Measurements from ENCODE around the gene DNM2.
A peak's percentile ranks its signal among the peaks of the same experiment; 100 is the strongest.

The DNM2 gene

DNA sequence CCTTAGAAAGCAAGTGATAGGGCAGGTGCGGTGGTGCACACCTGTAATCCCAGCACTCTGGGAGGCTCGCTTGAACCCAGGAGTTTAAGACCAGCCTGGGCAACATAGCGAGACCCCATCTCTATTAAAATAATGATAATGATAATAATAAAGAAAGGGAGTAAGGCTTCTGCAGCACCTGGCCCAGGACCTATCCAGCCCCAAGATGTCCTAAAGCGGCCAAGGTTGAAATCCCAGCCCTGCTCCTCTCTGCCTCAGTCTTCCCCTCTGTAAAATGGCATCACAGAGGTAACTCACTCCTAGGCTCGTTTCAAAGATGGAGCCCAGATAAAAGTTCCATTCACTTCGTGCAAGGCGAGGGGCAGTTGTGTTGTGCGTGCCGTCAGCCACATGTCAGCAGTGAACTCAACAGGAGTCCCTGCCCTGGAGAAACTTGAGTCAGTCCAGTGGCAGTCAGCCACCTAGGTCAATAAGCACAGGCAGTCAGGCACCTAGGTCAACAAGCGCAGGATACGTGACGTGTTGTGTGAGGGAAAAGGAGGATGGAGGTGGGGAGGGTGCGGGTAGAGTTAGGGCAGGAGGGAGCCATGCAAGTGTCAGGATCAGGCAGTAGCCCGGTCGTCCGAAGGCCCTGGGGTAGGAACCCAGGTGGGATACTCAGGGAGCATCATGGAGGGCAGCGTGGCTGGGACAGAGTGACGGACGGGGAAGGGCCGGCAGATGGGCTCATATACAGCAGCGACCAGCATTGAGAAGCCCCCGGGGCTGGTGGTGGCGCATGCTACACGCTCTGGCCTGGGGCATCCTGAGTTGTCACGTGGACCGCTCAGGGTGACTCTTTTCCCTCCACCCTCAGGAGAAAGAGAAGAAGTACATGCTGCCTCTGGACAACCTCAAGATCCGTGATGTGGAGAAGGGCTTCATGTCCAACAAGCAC, 101.5 kb downstream of the DNM2 start:
- peaks cover 73% of the 10 kb centered on the region for H3K36me3 ChIP-seq (ENCODE audit: control insufficient read depth, insufficient read depth, low read length)

DNA sequence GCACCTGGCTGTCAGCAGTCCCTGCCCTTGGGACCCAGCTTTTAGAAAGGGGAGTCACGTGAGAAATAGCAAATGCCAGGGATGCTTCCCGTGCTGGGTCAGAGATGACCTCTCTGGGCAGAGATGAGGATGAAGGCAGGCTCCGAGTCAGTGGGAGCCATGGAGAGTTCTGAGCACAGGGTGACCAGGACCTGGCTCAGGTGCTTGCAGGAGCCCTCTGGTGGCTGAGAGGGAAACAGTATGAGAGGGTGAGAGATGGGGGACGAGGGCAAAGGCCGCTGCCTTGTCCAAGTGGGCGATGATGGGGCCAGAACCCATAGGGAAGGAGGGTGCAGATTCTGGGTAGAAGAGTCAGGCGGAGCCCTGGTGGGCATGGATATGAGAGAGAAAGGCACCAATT, 102.3 kb downstream of the DNM2 start:
- DNase-seq = no peak
- no peaks in the 10 kb centered on the region for H3K4me1 ChIP-seq (ENCODE audit: control insufficient read depth, insufficient read depth, low read length, poor library complexity, severe bottlenecking)
- H3K27ac ChIP-seq (ENCODE audit: insufficient read depth, low read length, poor library complexity, severe bottlenecking) = no peak overlapping the region
- H3K9me3 ChIP-seq (ENCODE audit: control insufficient read depth, low read length) = no peaks in the 10 kb centered on the region
- H3K27me3 ChIP-seq (replicated peaks; ENCODE audit: control insufficient read depth, insufficient read depth, low read length, poor library complexity, severe bottlenecking) = no peaks in the 10 kb centered on the region
- H3K36me3 ChIP-seq (ENCODE audit: control insufficient read depth, insufficient read depth, low read length) = peaks cover 77% of the 10 kb centered on the region
- H3K4me3 ChIP-seq (ENCODE audit: insufficient read depth, low read depth, low read length, poor library complexity, severe bottlenecking) = no peak overlapping the region

More for the DNA sequence above, 101.5 kb downstream of the DNM2 start:
- Histone ChIP-seq H3K4me1 (ENCODE audit: control insufficient read depth, insufficient read depth, low read length, poor library complexity, severe bottlenecking) (no peaks in the 10 kb centered on the region), H3K27ac (ENCODE audit: insufficient read depth, low read length, poor library complexity, severe bottlenecking) (peak overlapping the region; percentile 1), H3K9me3 (ENCODE audit: control insufficient read depth, low read length) (no peaks in the 10 kb centered on the region), H3K27me3 (replicated peaks; ENCODE audit: control insufficient read depth, insufficient read depth, low read length, poor library complexity, severe bottlenecking) (no peaks in the 10 kb centered on the region), H3K4me3 (ENCODE audit: insufficient read depth, low read depth, low read length, poor library complexity, severe bottlenecking) (no peak overlapping the region)
- no peak for DNase-seq

DNA sequence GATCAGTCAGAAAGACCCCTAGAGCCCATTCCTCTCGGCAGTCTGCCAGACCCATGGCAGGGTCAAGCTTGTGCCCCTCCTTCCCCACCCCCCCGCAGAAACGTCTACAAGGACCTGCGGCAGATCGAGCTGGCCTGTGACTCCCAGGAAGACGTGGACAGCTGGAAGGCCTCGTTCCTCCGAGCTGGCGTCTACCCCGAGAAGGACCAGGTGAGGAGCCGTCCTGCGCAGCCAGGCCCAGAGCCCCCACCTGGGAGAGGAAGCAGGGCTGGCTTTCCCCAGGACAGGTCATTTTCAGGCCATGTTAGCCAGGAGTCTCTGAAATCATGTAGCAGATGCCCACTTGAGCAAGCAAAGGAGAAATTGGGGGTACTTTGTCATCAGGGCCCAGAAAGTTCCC, 105.8 kb downstream of the DNM2 start:
- H3K27ac ChIP-seq (ENCODE audit: insufficient read depth, low read length, poor library complexity, severe bottlenecking) = no peak overlapping the region
- DNase-seq = no peak
- H3K27me3 ChIP-seq (replicated peaks; ENCODE audit: control insufficient read depth, insufficient read depth, low read length, poor library complexity, severe bottlenecking) = no peaks in the 10 kb centered on the region
- no peaks in the 10 kb centered on the region for H3K9me3 ChIP-seq (ENCODE audit: control insufficient read depth, low read length)
- H3K36me3 ChIP-seq (ENCODE audit: control insufficient read depth, insufficient read depth, low read length) = peaks cover 64% of the 10 kb centered on the region
- no peak overlapping the region for H3K4me3 ChIP-seq (ENCODE audit: insufficient read depth, low read depth, low read length, poor library complexity, severe bottlenecking)
- no peaks in the 10 kb centered on the region for H3K4me1 ChIP-seq (ENCODE audit: control insufficient read depth, insufficient read depth, low read length, poor library complexity, severe bottlenecking)

DNA sequence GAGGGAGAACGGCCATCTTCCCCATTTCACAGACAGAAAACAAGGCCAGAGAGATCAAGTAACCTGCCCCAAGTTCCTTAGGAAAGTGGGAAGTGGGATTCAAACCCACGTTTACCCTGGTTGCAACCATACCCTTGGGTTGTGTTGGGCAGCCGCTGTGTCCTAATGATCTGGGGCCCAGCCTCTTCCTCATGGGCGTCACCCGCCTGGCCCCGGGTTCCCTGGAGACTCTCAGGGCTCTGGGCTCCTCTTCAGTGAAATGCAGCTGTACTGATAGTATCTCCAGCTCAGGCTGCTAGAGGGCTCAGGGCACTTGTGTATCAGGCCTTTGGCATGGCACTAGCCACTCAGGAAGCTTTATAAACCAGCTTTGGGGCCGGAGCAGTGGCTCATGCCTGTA, 108.4 kb downstream of the DNM2 start:
- peaks cover 69% of the 10 kb centered on the region for H3K36me3 ChIP-seq (ENCODE audit: control insufficient read depth, insufficient read depth, low read length)
- H3K4me3 ChIP-seq (ENCODE audit: insufficient read depth, low read depth, low read length, poor library complexity, severe bottlenecking) = no peak overlapping the region
- H3K9me3 ChIP-seq (ENCODE audit: control insufficient read depth, low read length) = no peaks in the 10 kb centered on the region
- H3K27ac ChIP-seq (ENCODE audit: insufficient read depth, low read length, poor library complexity, severe bottlenecking) = no peak overlapping the region
- no peaks in the 10 kb centered on the region for H3K27me3 ChIP-seq (replicated peaks; ENCODE audit: control insufficient read depth, insufficient read depth, low read length, poor library complexity, severe bottlenecking)
- H3K4me1 ChIP-seq (ENCODE audit: control insufficient read depth, insufficient read depth, low read length, poor library complexity, severe bottlenecking) = no peaks in the 10 kb centered on the region
- DNase-seq = no peak

DNA sequence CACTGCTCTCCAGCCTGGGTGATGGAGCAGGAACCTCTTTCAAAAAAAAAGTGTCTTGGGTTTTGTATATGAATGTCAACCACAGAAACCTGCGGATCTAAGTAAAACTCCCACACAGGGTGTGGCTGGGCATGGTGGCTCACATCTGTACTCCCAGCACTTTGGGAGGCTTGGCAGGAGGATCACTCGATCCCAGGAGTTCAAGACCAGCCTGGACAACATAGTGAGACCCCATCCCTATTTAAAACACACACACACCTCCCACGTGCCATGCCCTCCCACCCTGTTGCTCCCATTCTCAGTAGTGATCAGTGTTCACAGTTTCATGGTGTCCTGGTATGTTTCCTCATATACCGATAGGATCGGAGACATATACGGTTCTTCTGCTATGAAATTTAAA, 109.0 kb downstream of the DNM2 start:
- no peaks in the 10 kb centered on the region for H3K9me3 ChIP-seq (ENCODE audit: control insufficient read depth, low read length)
- H3K36me3 ChIP-seq (ENCODE audit: control insufficient read depth, insufficient read depth, low read length) = peaks cover 67% of the 10 kb centered on the region
- H3K27ac ChIP-seq (ENCODE audit: insufficient read depth, low read length, poor library complexity, severe bottlenecking) = no peak overlapping the region
- no peak for DNase-seq
- no peak overlapping the region for H3K4me3 ChIP-seq (ENCODE audit: insufficient read depth, low read depth, low read length, poor library complexity, severe bottlenecking)
- H3K27me3 ChIP-seq (replicated peaks; ENCODE audit: control insufficient read depth, insufficient read depth, low read length, poor library complexity, severe bottlenecking) = no peaks in the 10 kb centered on the region
- H3K4me1 ChIP-seq (ENCODE audit: control insufficient read depth, insufficient read depth, low read length, poor library complexity, severe bottlenecking) = no peaks in the 10 kb centered on the region

DNA sequence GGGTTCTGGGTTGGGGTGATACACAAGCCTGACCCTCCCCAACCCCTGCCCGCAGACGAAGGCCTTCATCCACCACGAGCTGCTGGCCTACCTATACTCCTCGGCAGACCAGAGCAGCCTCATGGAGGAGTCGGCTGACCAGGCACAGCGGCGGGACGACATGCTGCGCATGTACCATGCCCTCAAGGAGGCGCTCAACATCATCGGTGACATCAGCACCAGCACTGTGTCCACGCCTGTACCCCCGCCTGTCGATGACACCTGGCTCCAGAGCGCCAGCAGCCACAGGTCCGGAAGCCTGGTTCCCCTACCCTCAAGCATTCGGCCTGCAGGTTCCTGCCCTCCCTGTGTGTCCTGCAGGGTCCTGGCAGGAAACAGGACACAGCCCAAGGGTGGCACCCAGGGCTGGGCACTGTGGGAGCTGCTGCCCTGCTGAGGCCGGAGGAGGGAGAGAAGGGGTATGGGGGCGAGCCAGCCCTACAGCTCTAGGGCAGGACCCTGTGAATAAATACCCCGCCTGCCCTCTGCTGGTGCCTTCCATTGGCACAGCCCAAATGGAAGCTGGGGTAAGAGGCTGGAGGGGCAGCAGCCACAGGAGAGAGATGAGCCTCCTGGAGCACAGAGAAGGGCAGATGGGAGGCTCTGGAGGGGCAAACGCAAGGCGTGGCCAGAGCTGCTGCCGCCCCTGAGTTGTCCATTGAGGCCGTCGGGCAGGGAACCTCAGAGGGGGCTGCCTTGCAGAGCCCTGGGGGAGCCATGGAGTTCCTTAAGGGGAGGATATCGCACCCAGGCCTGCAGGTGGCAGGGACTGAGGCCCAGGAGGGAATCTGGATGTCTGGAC, 111.3 kb downstream of the DNM2 start:
- no peaks in the 10 kb centered on the region for H3K27me3 ChIP-seq (replicated peaks; ENCODE audit: control insufficient read depth, insufficient read depth, low read length, poor library complexity, severe bottlenecking)
- H3K4me3 ChIP-seq (ENCODE audit: insufficient read depth, low read depth, low read length, poor library complexity, severe bottlenecking) = no peak overlapping the region
- H3K27ac ChIP-seq (ENCODE audit: insufficient read depth, low read length, poor library complexity, severe bottlenecking) = no peak overlapping the region
- no peak for DNase-seq
- no peaks in the 10 kb centered on the region for H3K9me3 ChIP-seq (ENCODE audit: control insufficient read depth, low read length)
- peaks cover 54% of the 10 kb centered on the region for H3K36me3 ChIP-seq (ENCODE audit: control insufficient read depth, insufficient read depth, low read length)
- H3K4me1 ChIP-seq (ENCODE audit: control insufficient read depth, insufficient read depth, low read length, poor library complexity, severe bottlenecking) = no peaks in the 10 kb centered on the region

DNA sequence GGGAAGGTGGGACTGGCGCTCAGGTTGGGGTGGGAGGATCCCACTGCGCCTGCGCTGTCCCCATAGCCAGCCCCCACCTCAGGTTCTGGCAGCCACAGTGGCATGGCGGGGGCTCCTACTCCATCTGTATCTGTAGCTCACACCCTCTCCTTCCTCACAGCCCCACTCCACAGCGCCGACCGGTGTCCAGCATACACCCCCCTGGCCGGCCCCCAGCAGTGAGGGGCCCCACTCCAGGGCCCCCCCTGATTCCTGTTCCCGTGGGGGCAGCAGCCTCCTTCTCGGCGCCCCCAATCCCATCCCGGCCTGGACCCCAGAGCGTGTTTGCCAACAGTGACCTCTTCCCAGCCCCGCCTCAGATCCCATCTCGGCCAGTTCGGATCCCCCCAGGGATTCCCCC, 112.1 kb downstream of the DNM2 start:
- Histone ChIP-seq H3K9me3 (ENCODE audit: control insufficient read depth, low read length) (no peaks in the 10 kb centered on the region), H3K27me3 (replicated peaks; ENCODE audit: control insufficient read depth, insufficient read depth, low read length, poor library complexity, severe bottlenecking) (no peaks in the 10 kb centered on the region), H3K36me3 (ENCODE audit: control insufficient read depth, insufficient read depth, low read length) (peaks cover 48% of the 10 kb centered on the region), H3K27ac (ENCODE audit: insufficient read depth, low read length, poor library complexity, severe bottlenecking) (no peak overlapping the region), H3K4me3 (ENCODE audit: insufficient read depth, low read depth, low read length, poor library complexity, severe bottlenecking) (no peak overlapping the region), H3K4me1 (ENCODE audit: control insufficient read depth, insufficient read depth, low read length, poor library complexity, severe bottlenecking) (no peaks in the 10 kb centered on the region)
- DNase-seq = no peak

DNA sequence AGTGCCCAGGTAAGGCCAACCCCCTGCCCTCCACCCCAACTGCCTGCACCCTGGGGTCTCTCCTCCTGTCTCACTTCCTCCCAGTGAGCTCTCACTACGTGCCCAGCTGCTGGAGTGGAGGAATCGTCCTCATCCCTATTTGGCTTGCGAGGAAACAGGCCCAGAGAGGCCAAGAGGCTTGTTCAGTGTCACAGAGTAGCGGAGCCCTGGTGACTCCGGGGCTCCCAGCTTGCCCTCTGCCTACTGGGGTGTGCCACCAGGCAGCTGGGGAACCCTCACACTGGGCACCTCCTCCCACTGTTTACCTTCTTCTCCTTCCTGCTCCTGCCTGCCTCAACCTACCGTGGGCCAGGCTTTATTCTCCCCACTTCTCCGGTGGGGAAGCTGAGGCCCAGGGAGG, 112.5 kb downstream of the DNM2 start:
- Histone ChIP-seq H3K4me3 (ENCODE audit: insufficient read depth, low read depth, low read length, poor library complexity, severe bottlenecking) (no peak overlapping the region), H3K4me1 (ENCODE audit: control insufficient read depth, insufficient read depth, low read length, poor library complexity, severe bottlenecking) (no peaks in the 10 kb centered on the region), H3K9me3 (ENCODE audit: control insufficient read depth, low read length) (no peaks in the 10 kb centered on the region), H3K27ac (ENCODE audit: insufficient read depth, low read length, poor library complexity, severe bottlenecking) (no peak overlapping the region), H3K27me3 (replicated peaks; ENCODE audit: control insufficient read depth, insufficient read depth, low read length, poor library complexity, severe bottlenecking) (no peaks in the 10 kb centered on the region), H3K36me3 (ENCODE audit: control insufficient read depth, insufficient read depth, low read length) (peaks cover 45% of the 10 kb centered on the region)
- no peak for DNase-seq

DNA sequence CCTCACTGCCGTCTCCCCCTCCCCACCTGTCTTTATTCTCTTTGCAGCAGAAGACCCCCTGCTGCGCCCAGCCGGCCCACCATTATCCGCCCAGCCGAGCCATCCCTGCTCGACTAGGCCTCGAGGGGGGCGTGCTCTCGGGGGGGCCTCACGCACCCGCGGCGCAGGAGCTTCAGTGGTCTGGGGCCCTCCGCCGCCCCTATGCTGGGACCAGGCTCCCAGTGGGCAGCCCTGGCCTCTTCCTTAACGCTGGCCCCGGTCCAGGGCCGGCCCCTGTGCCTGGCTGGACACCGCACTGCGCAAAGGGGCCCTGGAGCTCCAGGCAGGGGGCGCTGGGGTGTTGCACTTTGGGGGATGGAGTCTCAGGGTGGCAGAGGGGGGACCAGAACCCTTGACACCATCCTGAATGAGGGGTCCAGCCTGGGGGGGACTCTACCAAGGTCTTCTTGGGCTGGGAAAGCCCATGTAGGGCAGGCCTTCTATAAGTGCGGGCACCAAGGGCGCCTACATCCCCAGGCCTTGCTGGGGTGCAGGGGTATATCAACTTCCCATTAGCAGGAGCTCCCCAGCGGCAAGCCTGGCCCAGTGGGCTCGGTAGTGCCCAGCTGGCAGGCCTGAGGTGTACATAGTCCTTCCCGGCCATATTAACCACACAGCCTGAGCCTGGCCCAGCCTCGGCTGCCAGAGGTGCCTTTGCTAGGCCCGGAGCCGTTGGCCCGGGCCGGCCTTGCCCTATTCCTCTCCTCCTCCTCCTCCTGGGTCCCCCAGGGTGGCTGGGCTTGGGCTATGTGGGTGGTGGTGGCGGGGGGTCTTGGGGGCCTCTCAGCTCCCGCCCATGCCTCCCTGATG, 113.3 kb downstream of the DNM2 start:
- H3K36me3 ChIP-seq (ENCODE audit: control insufficient read depth, insufficient read depth, low read length) = peaks cover 40% of the 10 kb centered on the region
- H3K4me1 ChIP-seq (ENCODE audit: control insufficient read depth, insufficient read depth, low read length, poor library complexity, severe bottlenecking) = no peaks in the 10 kb centered on the region
- no peaks in the 10 kb centered on the region for H3K27me3 ChIP-seq (replicated peaks; ENCODE audit: control insufficient read depth, insufficient read depth, low read length, poor library complexity, severe bottlenecking)
- no peak overlapping the region for H3K27ac ChIP-seq (ENCODE audit: insufficient read depth, low read length, poor library complexity, severe bottlenecking)
- H3K4me3 ChIP-seq (ENCODE audit: insufficient read depth, low read depth, low read length, poor library complexity, severe bottlenecking) = no peak overlapping the region
- H3K9me3 ChIP-seq (ENCODE audit: control insufficient read depth, low read length) = no peaks in the 10 kb centered on the region
- DNase-seq = no peak
